SK-N-SH (cell line): ENCODE results near the gene PLEKHA4. TPM values are rescaled to one million over a fixed set of nuclear protein-coding genes. Genes with fewer than 3 reads are reported as not detected.
A peak's percentile ranks its signal among the peaks of the same experiment; 100 is the strongest.

ENCODE experiments used
- CTCF ChIA-PET: fragments of 300-600, 350-600 bp; formaldehyde crosslinking; extraction: SDS; loops from one replicate; lab custom pipeline; 2021; lab: Yijun Ruan, JAX
- POLR2A ChIA-PET: fragments of 350-600 bp; sonication (Branson Sonifier 250); formaldehyde crosslinking; extraction: SDS; loops from one replicate; lab custom pipeline; 2020; ENCODE audit warnings: antibody characterized with exemption, inconsistent platforms; lab: Yijun Ruan, JAX
- DNase-seq: peaks from one replicate; pipeline ENCODE4 v3.0.0; 2012
- H2AFZ ChIP-seq: fragments of 200-600 bp; sonication (generic); 2 replicates; pipeline ENCODE4 v1.8.1; 2016; ENCODE audit warnings: antibody characterized with exemption, mild to moderate bottlenecking, low read depth
- H3F3A ChIP-seq: fragments of 200-600 bp; sonication (generic); replicated peaks from 2 replicates; pipeline ENCODE3; 2016; ENCODE audit warnings: antibody characterized with exemption, mild to moderate bottlenecking; ENCODE audit not compliant: insufficient read depth
- H3K27ac ChIP-seq, 2 experiments: fragments of 200-500 bp in 1 of 2; fragments of 200-600 bp in 1 of 2; sonication (Bioruptor generic) in 1 of 2; sonication (generic), shearing (Covaris generic) in 1 of 2; 2 replicates each; pipeline versions ENCODE4 v1.5.1 to v1.6.1; 2014 to 2016; ENCODE audit warnings: low read depth in 2 of 2, inconsistent platforms in 1 of 2, low read length in 1 of 2, mild to moderate bottlenecking in 1 of 2, mixed read lengths in 1 of 2
- H3K27me3 ChIP-seq: fragments of 200-600 bp; sonication (generic), shearing (Covaris generic); 2 replicates; pipeline ENCODE4 v1.6.1; 2016; ENCODE audit warnings: mixed run types; ENCODE audit not compliant: insufficient read depth
- H3K36me3 ChIP-seq, 2 experiments: fragments of 200-500 bp in 1 of 2; fragments of 200-600 bp in 1 of 2; sonication (Bioruptor generic) in 1 of 2; sonication (generic) in 1 of 2; replicated peaks in 1 of 2; 2 replicates each; pipeline versions ENCODE3 to v1.5.1; 2014 to 2016; ENCODE audit warnings: low read length in 1 of 2, mild to moderate bottlenecking in 1 of 2; ENCODE audit not compliant: insufficient read depth in 2 of 2, control insufficient read depth in 1 of 2
- H3K4me1 ChIP-seq, 2 experiments: fragments of 200-500 bp in 1 of 2; fragments of 200-600 bp in 1 of 2; sonication (Bioruptor generic) in 1 of 2; sonication (generic), shearing (Covaris generic) in 1 of 2; 2 replicates each; pipeline versions ENCODE4 v1.5.1 to v1.6.1; 2014 to 2016; ENCODE audit warnings: low read depth in 1 of 2, low read length in 1 of 2, mixed run types in 1 of 2; ENCODE audit not compliant: insufficient read depth in 2 of 2, control insufficient read depth in 1 of 2
- H3K4me2 ChIP-seq: fragments of 200-600 bp; sonication (generic), shearing (Covaris generic); 2 replicates; pipeline ENCODE4 v1.6.1; 2017; ENCODE audit warnings: mixed run types
- H3K4me3 ChIP-seq, 2 experiments: fragments of 200-500 bp in 1 of 2; fragments of 200-600 bp in 1 of 2; sonication (Bioruptor generic) in 1 of 2; sonication (generic), shearing (Covaris generic) in 1 of 2; 2 replicates each; pipeline versions ENCODE4 v1.5.1 to v1.8.1; 2014 to 2016; ENCODE audit warnings: low read depth in 2 of 2, inconsistent platforms in 1 of 2, low read length in 1 of 2, mild to moderate bottlenecking in 1 of 2, mixed read lengths in 1 of 2, moderate library complexity in 1 of 2
- H3K79me2 ChIP-seq: fragments of 200-600 bp; sonication (generic); 2 replicates; pipeline ENCODE4 v1.8.1; 2017; ENCODE audit warnings: mild to moderate bottlenecking; ENCODE audit not compliant: insufficient read depth
- H3K9ac ChIP-seq: fragments of 200-600 bp; sonication (generic); 2 replicates; pipeline ENCODE4 v1.6.1; 2017; ENCODE audit warnings: mixed run types
- H3K9me2 ChIP-seq: fragments of 200-600 bp; sonication (generic); 2 replicates; pipeline ENCODE4 v1.6.1; 2017; ENCODE audit warnings: mixed run types
- H3K9me3 ChIP-seq: fragments of 200-600 bp; sonication (generic); 2 replicates; pipeline ENCODE4 v1.6.1; 2017; ENCODE audit warnings: mixed run types, mild to moderate bottlenecking, moderate library complexity
- H4K20me1 ChIP-seq: fragments of 200-600 bp; sonication (generic); 2 replicates; pipeline ENCODE4 v1.6.1; 2017; ENCODE audit warnings: mild to moderate bottlenecking, mixed run types; ENCODE audit not compliant: insufficient read depth
- CHD2 ChIP-seq: fragments of 150-350 bp; IDR thresholded peaks from 2 replicates; pipeline ENCODE4 v1.6.1; 2018; ENCODE audit warnings: low read length; ENCODE audit not compliant: partially characterized antibody
- ELF1 ChIP-seq: IDR thresholded peaks from 2 replicates; pipeline ENCODE4 v1.4.0; 2012
- EP300 ChIP-seq, 2 experiments: IDR thresholded peaks; 2 replicates each; pipeline versions ENCODE4 v1.4.0 to v1.6.1; 2012; ENCODE audit warnings: borderline replicate concordance in 1 of 2, low read depth in 1 of 2, low read length in 1 of 2
- FOSL2 ChIP-seq: IDR thresholded peaks from 2 replicates; pipeline ENCODE4 v1.4.0; 2012; ENCODE audit warnings: low read depth, mild to moderate bottlenecking, moderate library complexity, borderline replicate concordance
- GABPA ChIP-seq: IDR thresholded peaks from 2 replicates; pipeline ENCODE4 v1.4.0; 2012; ENCODE audit warnings: low read depth, mild to moderate bottlenecking
- MXI1 ChIP-seq: IDR thresholded peaks from 2 replicates; pipeline ENCODE4 v1.6.1; 2012; ENCODE audit warnings: mild to moderate bottlenecking, low read depth, low read length, improper control_type of control experiment
- NFIC ChIP-seq: IDR thresholded peaks from 2 replicates; pipeline ENCODE4 v1.4.0; 2012; ENCODE audit warnings: borderline replicate concordance
- RCOR1 ChIP-seq: fragments of 150-350 bp; IDR thresholded peaks from 2 replicates; pipeline ENCODE4 v1.6.1; 2017; ENCODE audit warnings: antibody characterized with exemption, low read length
- RFX5 ChIP-seq: IDR thresholded peaks from 2 replicates; pipeline ENCODE4 v1.6.1; 2012; ENCODE audit warnings: mild to moderate bottlenecking, improper control_type of control experiment, low read length
- SMC3 ChIP-seq: IDR thresholded peaks from 2 replicates; pipeline ENCODE4 v1.6.1; 2012; ENCODE audit warnings: low read depth, low read length, improper control_type of control experiment
- TAF1 ChIP-seq: IDR thresholded peaks from 2 replicates; pipeline ENCODE4 v1.6.1; 2012; ENCODE audit warnings: low read depth, mild to moderate bottlenecking, low read length, moderate library complexity, borderline replicate concordance
- TCF12 ChIP-seq: IDR thresholded peaks from 2 replicates; pipeline ENCODE4 v1.4.0; 2012
- WGBS: methylation state at CpG from one replicate; pipeline ENCODE4 v1.1.6; 2017; ENCODE audit warnings: low lambda C conversion rate; 5-methylcytosine and 5-hydroxymethylcytosine counted together
- polyA plus RNA-seq, 3 experiments: library from polyadenylated mRNA; depleted of rRNA; stranded (reverse); fragments of >200 nt; gene quantifications; 2 replicates each; pipeline ENCODE4 v1.2.3, GENCODE V29; 2012
- TF ChIP-seq, protein P1 (sequence below): fragments of 200-600 bp; sonication (generic); IDR thresholded peaks from 2 replicates; pipeline ENCODE4 v1.6.1; 2017; ENCODE audit warnings: antibody characterized with exemption, mild to moderate bottlenecking, moderate library complexity
- TF ChIP-seq, protein P2 (sequence below): fragments of 150-350 bp; IDR thresholded peaks from 2 replicates; pipeline ENCODE4 v1.6.1; 2016; ENCODE audit warnings: mild to moderate bottlenecking, low read depth, low read length
- TF ChIP-seq, protein P3 (sequence below): IDR thresholded peaks from 2 replicates; pipeline ENCODE4 v1.4.0; 2012; ENCODE audit warnings: low read depth

The PLEKHA4 gene
- polyA plus RNA-seq, 1 of the 3 experiments (the other 2 are of a cell fraction), result 5.6 TPM

DNA sequence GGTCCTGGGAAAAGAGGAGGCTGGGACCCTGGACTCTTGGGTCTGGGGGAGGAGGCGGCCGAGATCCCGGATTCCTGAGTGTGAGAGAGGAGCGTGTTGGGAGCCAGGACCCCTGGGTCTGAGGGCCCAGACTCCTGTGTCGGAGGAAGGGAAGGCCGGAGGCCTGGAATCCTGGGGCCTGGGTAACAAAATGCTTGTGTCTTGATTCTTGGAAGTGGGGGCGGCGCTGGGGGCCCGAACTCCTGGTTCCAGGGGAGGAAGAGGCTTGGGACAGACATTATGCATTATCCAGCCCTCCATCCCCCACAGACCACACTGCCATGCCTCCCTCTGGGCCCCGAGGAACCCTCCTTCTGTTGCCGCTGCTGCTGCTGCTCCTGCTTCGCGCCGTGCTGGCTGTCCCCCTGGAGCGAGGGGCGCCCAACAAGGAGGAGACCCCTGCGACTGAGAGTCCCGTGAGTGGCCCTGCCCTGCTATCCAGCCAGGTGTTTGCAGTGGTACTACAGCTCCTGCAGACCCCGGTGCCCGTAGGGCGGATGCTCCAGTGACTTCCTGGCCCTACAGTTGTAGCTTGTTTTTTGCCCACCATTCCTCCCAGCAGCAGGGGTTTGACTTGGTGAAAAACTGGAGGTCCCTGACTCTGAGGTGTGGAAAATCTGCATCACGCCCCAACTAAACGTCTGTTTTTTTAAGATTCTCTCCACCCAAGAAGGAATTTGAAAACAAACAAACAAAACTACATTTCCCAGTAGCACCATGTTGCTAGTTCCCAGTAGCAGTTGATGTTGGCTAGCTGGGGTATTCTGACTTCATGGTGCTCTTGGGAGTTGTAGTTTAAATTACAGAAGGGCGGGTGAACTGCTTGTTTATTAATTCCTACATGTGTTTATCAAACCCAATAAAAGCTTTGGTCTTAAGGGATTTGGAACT is 32.3 kb upstream of the PLEKHA4 start:
- H3K4me1 ChIP-seq, result peaks cover 0 to 9% of the 10 kb centered on the region in 2 experiments; a peak in 1 of 4 replicates
- H4K20me1 ChIP-seq, result no peaks in the 10 kb centered on the region
- H3K36me3 ChIP-seq, result peaks cover 8 to 14% of the 10 kb centered on the region in 2 experiments
- H3K27me3 ChIP-seq, result no peaks in the 10 kb centered on the region
- ChIA-PET CTCF (interaction anchor here (0.7 to 1.8 kb wide), 5 partner anchors 65 to 701 kb away, joined by 3 to 8 read pairs (median 4); partner anchors contain the start of genes GYS1, HSD17B14 and RUVBL2), POLR2A (interaction anchor here (1.3 to 2.4 kb wide), 4 partner anchors 11 to 54 kb away, joined by 4 to 11 read pairs (median 7); partner anchors contain the start of genes BAX and PPP1R15A)
- peak overlapping the region; percentile 70 to 90 for H3K27ac ChIP-seq
- H3K9me2 ChIP-seq, result no peaks in the 10 kb centered on the region
- peak overlapping the region; percentile 79 for H3K9ac ChIP-seq
- H3K4me3 ChIP-seq, result peak overlapping the region; percentile 85
- H2AFZ ChIP-seq, result peak overlapping the region; percentile 82
- peak; percentile 63 for DNase-seq
- no peaks in the 10 kb centered on the region for H3K9me3 ChIP-seq
- H3K79me2 ChIP-seq, result peaks cover 25% of the 10 kb centered on the region
- TF ChIP-seq SMC3, result no peak
- TF ChIP-seq, protein P1, sequence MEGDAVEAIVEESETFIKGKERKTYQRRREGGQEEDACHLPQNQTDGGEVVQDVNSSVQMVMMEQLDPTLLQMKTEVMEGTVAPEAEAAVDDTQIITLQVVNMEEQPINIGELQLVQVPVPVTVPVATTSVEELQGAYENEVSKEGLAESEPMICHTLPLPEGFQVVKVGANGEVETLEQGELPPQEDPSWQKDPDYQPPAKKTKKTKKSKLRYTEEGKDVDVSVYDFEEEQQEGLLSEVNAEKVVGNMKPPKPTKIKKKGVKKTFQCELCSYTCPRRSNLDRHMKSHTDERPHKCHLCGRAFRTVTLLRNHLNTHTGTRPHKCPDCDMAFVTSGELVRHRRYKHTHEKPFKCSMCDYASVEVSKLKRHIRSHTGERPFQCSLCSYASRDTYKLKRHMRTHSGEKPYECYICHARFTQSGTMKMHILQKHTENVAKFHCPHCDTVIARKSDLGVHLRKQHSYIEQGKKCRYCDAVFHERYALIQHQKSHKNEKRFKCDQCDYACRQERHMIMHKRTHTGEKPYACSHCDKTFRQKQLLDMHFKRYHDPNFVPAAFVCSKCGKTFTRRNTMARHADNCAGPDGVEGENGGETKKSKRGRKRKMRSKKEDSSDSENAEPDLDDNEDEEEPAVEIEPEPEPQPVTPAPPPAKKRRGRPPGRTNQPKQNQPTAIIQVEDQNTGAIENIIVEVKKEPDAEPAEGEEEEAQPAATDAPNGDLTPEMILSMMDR, result no peak
- TF ChIP-seq ELF1, result peak; percentile 47; the same call in 1 of the 2 replicates
- TF ChIP-seq NFIC, result no peak
- peak; percentile 61 for TF ChIP-seq GABPA
- no peak for TF ChIP-seq FOSL2
- H3K4me2 ChIP-seq, result peak overlapping the region; percentile 76
- peaks cover 9% of the 10 kb centered on the region for H3F3A ChIP-seq
- WGBS, result 7% methylated on average over 20 of the region's 24 CpGs

DNA sequence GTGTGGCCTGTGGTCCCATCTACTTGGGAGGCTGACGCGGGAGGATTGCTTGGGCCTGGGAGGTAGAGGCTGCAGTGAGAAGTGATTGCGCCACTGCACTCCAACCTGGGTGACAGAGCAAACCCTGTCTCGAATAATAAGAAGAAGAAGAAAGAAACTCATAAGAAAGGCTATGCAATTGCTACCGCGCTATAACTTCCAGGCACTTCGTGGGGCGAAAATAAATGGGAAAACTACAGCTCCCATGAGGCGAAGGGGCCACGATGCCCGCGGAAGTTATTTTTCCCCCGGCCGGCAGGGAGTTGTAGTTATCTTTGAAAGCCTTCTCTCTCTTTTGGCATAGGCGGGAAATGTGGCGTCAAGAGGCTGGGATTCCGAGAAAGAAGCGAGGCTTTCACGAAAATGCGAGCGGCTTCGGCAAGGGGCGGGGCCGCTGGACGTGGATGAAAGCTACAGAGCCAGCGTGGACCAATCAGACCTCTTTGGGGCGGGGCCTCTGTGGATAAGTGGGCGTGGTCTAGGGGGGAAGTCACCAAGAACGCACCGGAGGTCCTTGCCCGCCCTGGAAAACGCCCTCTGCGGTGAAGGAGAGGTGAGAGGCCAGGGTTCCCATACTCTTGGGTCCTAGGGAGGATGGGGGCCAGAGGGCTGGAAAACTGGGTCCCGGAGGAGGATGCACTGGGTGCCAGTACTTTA is 31.5 kb upstream of the PLEKHA4 start, which contains the start of gene NUCB1:
NUCB1 (plus strand) TSS at position 532 of the 696 bp plus-strand sequence. CDS start 485 bp downstream, outside the sequence.
- Histone ChIP-seq H3K27ac (peak within 1 kb of the TSS; percentile 70 to 90), H2AFZ (peak within 1 kb of the TSS; percentile 93), H3K9me3 (no peaks in the 10 kb centered on the region), H3K4me2 (peak within 1 kb of the TSS; percentile 76), H3K9ac (peak within 1 kb of the TSS; percentile 79), H3F3A (peaks cover 9% of the 10 kb centered on the region), H4K20me1 (no peaks in the 10 kb centered on the region), H3K36me3 (peaks cover 2 to 10% of the 10 kb centered on the region in 2 experiments), H3K27me3 (no peaks in the 10 kb centered on the region), H3K9me2 (no peaks in the 10 kb centered on the region), H3K79me2 (peaks cover 25% of the 10 kb centered on the region), H3K4me3 (peak within 1 kb of the TSS; percentile 85), H3K4me1 (peaks cover 0 to 9% of the 10 kb centered on the region in 2 experiments; a peak in 1 of 4 replicates)
- DNase-seq, result peak; percentile 98
- ChIA-PET POLR2A (interaction anchor here (1.3 to 2.4 kb wide), 4 partner anchors 11 to 54 kb away, joined by 4 to 11 read pairs (median 7); partner anchors contain the start of genes BAX and PPP1R15A), CTCF (interaction anchor here (1.5 to 1.8 kb wide), 2 partner anchors 64 to 71 kb away, joined by 4 to 6 read pairs; partner anchors contain the start of gene HSD17B14)
- 6% methylated on average over 34 of the region's 34 CpGs for WGBS
- peak; percentile 75 for TF ChIP-seq MXI1
- no peak; the same call in 1 of the 2 replicates for TF ChIP-seq TAF1
- TF ChIP-seq, protein P2, sequence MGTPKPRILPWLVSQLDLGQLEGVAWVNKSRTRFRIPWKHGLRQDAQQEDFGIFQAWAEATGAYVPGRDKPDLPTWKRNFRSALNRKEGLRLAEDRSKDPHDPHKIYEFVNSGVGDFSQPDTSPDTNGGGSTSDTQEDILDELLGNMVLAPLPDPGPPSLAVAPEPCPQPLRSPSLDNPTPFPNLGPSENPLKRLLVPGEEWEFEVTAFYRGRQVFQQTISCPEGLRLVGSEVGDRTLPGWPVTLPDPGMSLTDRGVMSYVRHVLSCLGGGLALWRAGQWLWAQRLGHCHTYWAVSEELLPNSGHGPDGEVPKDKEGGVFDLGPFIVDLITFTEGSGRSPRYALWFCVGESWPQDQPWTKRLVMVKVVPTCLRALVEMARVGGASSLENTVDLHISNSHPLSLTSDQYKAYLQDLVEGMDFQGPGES, result no peak; the same call in 1 of the 2 replicates
- TF ChIP-seq, protein P3, sequence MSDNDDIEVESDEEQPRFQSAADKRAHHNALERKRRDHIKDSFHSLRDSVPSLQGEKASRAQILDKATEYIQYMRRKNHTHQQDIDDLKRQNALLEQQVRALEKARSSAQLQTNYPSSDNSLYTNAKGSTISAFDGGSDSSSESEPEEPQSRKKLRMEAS, result peak; percentile 92
- TF ChIP-seq RCOR1, result peak; percentile 23; the same call in 1 of the 2 replicates
- no peak for TF ChIP-seq TCF12
- TF ChIP-seq GABPA, result peak; percentile 93
- peak; percentile 79 for TF ChIP-seq ELF1
- TF ChIP-seq CHD2, result peak; percentile 89
- TF ChIP-seq, protein P1, result peak; percentile 32; the same call in 1 of the 2 replicates
- TF ChIP-seq RFX5, result 0 out of 2 replicates have a peak, but pooled peaks have one; percentile 49
- peak in 1 of 2 experiments; percentile 72; a peak in 1 of 4 replicates for TF ChIP-seq EP300 (IDR thresholded peaks at IDR 0.05; ENCODE audit: borderline replicate concordance in 1 of 2, low read depth in 1 of 2, low read length in 1 of 2)
